GM23338 (cell line): ENCODE results near the gene ZDHHC18. TPM values are rescaled to one million over a fixed set of nuclear protein-coding genes. Genes with fewer than 3 reads are reported as not detected.

Experiments
- ATAC-seq: fragments of 200-7000 bp; cut with Tn5 transposase; 3 replicates; pipeline ENCODE4 v1.9.1; 2020
- DNase-seq: peaks from one replicate; pipeline ENCODE4 v3.0.0-alpha.2; 2015; ENCODE audit warnings: low spot score
- H2AFZ ChIP-seq: fragments of 200-600 bp; sonication (generic); 2 replicates; pipeline ENCODE4 v1.8.0; 2016; ENCODE audit warnings: antibody characterized with exemption, mild to moderate bottlenecking, moderate library complexity
- H3F3A ChIP-seq: fragments of 200-600 bp; sonication (generic); replicated peaks from 2 replicates; pipeline ENCODE4 v1.8.0; 2017; ENCODE audit warnings: antibody characterized with exemption, mixed run types, low read depth
- H3K27ac ChIP-seq: fragments of 200-600 bp; sonication (generic); 2 replicates; pipeline ENCODE4 v1.6.1; 2016; ENCODE audit warnings: low read depth
- H3K27me3 ChIP-seq: fragments of 200-600 bp; sonication (generic); 2 replicates; pipeline ENCODE4 v1.8.0; 2016; ENCODE audit warnings: mild to moderate bottlenecking, mixed run types, moderate library complexity; ENCODE audit not compliant: insufficient read depth
- H3K36me3 ChIP-seq: fragments of 200-600 bp; sonication (generic); 2 replicates; pipeline ENCODE4 v1.8.0; 2016; ENCODE audit warnings: mild to moderate bottlenecking; ENCODE audit not compliant: insufficient read depth
- H3K4me1 ChIP-seq: fragments of 200-600 bp; sonication (generic); 2 replicates; pipeline ENCODE4 v1.8.0; 2016; ENCODE audit warnings: mild to moderate bottlenecking, moderate library complexity; ENCODE audit not compliant: insufficient read depth
- H3K4me2 ChIP-seq: fragments of 200-600 bp; sonication (generic); 2 replicates; pipeline ENCODE4 v1.7.1; 2017; ENCODE audit warnings: mixed run types
- H3K4me3 ChIP-seq: fragments of 200-600 bp; sonication (generic); 2 replicates; pipeline ENCODE4 v1.6.1; 2016; ENCODE audit warnings: mixed run types
- H3K79me2 ChIP-seq: fragments of 200-600 bp; sonication (generic); replicated peaks from 2 replicates; pipeline ENCODE4 v1.8.0; 2017; ENCODE audit warnings: mild to moderate bottlenecking; ENCODE audit not compliant: insufficient read depth
- H3K9me2 ChIP-seq: fragments of 200-600 bp; sonication (generic); 2 replicates; pipeline ENCODE4 v1.8.0; 2017; ENCODE audit not compliant: insufficient read depth
- H4K20me1 ChIP-seq: fragments of 200-600 bp; sonication (generic); replicated peaks from 2 replicates; pipeline ENCODE4 v1.8.0; 2017; ENCODE audit warnings: mild to moderate bottlenecking; ENCODE audit not compliant: insufficient read depth
- H3K27ac Mint-ChIP-seq: 2 replicates; pipeline ENCODE4 v1.8.0; 2020; ENCODE audit warnings: inconsistent platforms, mild to moderate bottlenecking, moderate library complexity, mixed read lengths
- H3K27me3 Mint-ChIP-seq: 3 replicates; pipeline ENCODE4 v1.8.0; 2022; ENCODE audit warnings: low read depth, mild to moderate bottlenecking, moderate library complexity, mixed read lengths, inconsistent platforms; ENCODE audit not compliant: insufficient read depth, poor library complexity
- H3K36me3 Mint-ChIP-seq: 3 replicates; pipeline ENCODE4 v1.8.0; 2021; ENCODE audit warnings: low read depth, mild to moderate bottlenecking, inconsistent platforms, moderate library complexity, mixed read lengths
- H3K4me1 Mint-ChIP-seq: 3 replicates; pipeline ENCODE4 v1.8.0; 2020; ENCODE audit warnings: mild to moderate bottlenecking, inconsistent platforms, mixed read lengths
- H3K4me3 Mint-ChIP-seq: 3 replicates; pipeline ENCODE4 v1.8.0; 2021; ENCODE audit warnings: moderate library complexity, mild to moderate bottlenecking, inconsistent platforms, mixed read lengths
- H3K9me3 Mint-ChIP-seq: 3 replicates; pipeline ENCODE4 v1.8.0; 2020; ENCODE audit warnings: moderate library complexity, mild to moderate bottlenecking, inconsistent platforms, mixed read lengths
- CREB1 ChIP-seq: fragments of 250-450 bp; sonication (Bioruptor Pico); IDR thresholded peaks from 2 replicates; pipeline ENCODE4 v1.5.0; 2020; ENCODE audit warnings: low read depth, mild to moderate bottlenecking, moderate library complexity
- ETS1 ChIP-seq: IDR thresholded peaks from 2 replicates; pipeline ENCODE4 v1.6.1; 2016; ENCODE audit warnings: antibody characterized with exemption
- EZH2 ChIP-seq: fragments of 200-600 bp; sonication (generic); IDR thresholded peaks from one replicate; pipeline ENCODE4 v1.8.0; 2017; ENCODE audit warnings: antibody characterized with exemption, mild to moderate bottlenecking, low read depth; ENCODE audit not compliant: unreplicated experiment
- EZH2phosphoT487 ChIP-seq: fragments of 200-600 bp; sonication (generic); IDR thresholded peaks from one replicate; pipeline ENCODE4 v1.8.1; 2018; ENCODE audit warnings: antibody characterized with exemption; ENCODE audit not compliant: unreplicated experiment
- JUNB ChIP-seq: IDR thresholded peaks from one replicate; pipeline ENCODE4 v1.6.1; 2016; ENCODE audit warnings: antibody characterized with exemption; ENCODE audit not compliant: unreplicated experiment
- NANOG ChIP-seq: IDR thresholded peaks from 2 replicates; pipeline ENCODE4 v1.6.1; 2016; ENCODE audit warnings: antibody characterized with exemption, borderline replicate concordance
- POLR2AphosphoS5 ChIP-seq: IDR thresholded peaks from 2 replicates; pipeline ENCODE4 v1.6.1; 2016; ENCODE audit warnings: antibody characterized with exemption, low read depth
- STAT1 ChIP-seq: IDR thresholded peaks from one replicate; pipeline ENCODE4 v1.6.1; 2016; ENCODE audit warnings: antibody characterized with exemption; ENCODE audit not compliant: unreplicated experiment
- ZNF114 ChIP-seq: fragments of 250-450 bp; sonication (Bioruptor Pico); IDR thresholded peaks from 2 replicates; pipeline ENCODE4 v1.5.0; 2020; ENCODE audit warnings: mild to moderate bottlenecking, moderate library complexity
- ZNF331 ChIP-seq: fragments of 250-450 bp; sonication (Bioruptor Pico); IDR thresholded peaks from 2 replicates; pipeline ENCODE4 v1.5.0; 2020; ENCODE audit warnings: low read depth, mild to moderate bottlenecking, moderate library complexity
- polyA plus RNA-seq: library from polyadenylated mRNA; unstranded; fragments of >200 nt; fragmentation: Nextera tagmentation; extraction: Ambion mirVana; gene quantifications from 2 replicates; pipeline ENCODE4 v1.2.1, GENCODE V29; 2016
- total RNA-seq: library from RNA; depleted of rRNA; stranded (reverse); fragments of >200 nt; shearing (Covaris generic); gene quantifications from 2 replicates; pipeline ENCODE4 v1.2.3, GENCODE V29; 2014
- TF ChIP-seq, protein P1 (sequence below): fragments of 250-450 bp; sonication (Bioruptor Pico); IDR thresholded peaks from 2 replicates; pipeline ENCODE4 v1.5.0; 2020; ENCODE audit warnings: mild to moderate bottlenecking, moderate library complexity
- TF ChIP-seq, protein P2 (sequence below), 2 experiments: fragments of 200-600 bp in 1 of 2; sonication (generic) in 1 of 2; conservative IDR thresholded peaks; 2 replicates each; pipeline versions ENCODE4 v1.5.1 to v1.6.1; 2016 to 2017; ENCODE audit warnings: antibody characterized with exemption in 2 of 2, low read depth in 2 of 2, mild to moderate bottlenecking in 2 of 2, moderate library complexity in 1 of 2
- TF ChIP-seq, protein P3 (sequence below): IDR thresholded peaks from one replicate; pipeline ENCODE4 v1.6.1; 2018; ENCODE audit warnings: antibody characterized with exemption; ENCODE audit not compliant: unreplicated experiment

Gene ZDHHC18
- total and polyA plus RNA-seq, 2 experiments from 2014 or later = 6.3 to 26.8 TPM

DNA sequence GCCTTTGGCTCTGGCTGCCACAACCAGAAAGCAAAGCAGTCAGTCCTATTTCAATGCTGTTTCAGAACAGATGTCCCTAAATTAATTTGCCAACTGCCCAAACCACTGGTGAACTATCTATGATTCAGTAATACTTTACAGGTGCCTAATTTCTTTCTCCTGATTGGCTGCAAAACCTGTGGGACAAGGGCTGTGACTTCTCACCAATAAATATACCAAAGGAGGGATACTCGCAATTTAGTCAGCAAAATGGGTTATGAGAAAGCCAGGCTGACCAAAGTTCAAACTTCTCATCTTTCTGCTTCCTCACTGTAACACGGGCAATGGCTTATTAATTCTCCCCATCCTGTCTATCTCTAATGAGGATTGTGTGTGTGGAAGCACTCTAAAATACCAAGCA lies 50.8 kb downstream of the ZDHHC18 start (continued):
- TF ChIP-seq NANOG (no peak), CREB1 (CRISPR knock-in tag) (no peak)

GRCh38 chr1:26879793-26880192 lies 53.3 kb downstream of the ZDHHC18 start:
- Histone ChIP-seq H3K4me1 (peaks cover 4% of the 10 kb centered on the region; the same call in 1 of the 2 replicates), H3F3A (peaks cover 12% of the 10 kb centered on the region; the same call in 1 of the 2 replicates), H3K4me2 (no peak overlapping the region), H2AFZ (no peak overlapping the region), H4K20me1 (no peaks in the 10 kb centered on the region; the same call in none of the 2 replicates), H3K36me3 (peaks cover 22% of the 10 kb centered on the region), H3K79me2 (no peaks in the 10 kb centered on the region), H3K9me2 (no peaks in the 10 kb centered on the region), H3K27me3 (no peaks in the 10 kb centered on the region), H3K4me3 (no peak overlapping the region), H3K27ac (no peak overlapping the region)
- peaks cover 46% of the 10 kb centered on the region for H3K36me3 Mint-ChIP-seq
- no peak overlapping the region for H3K4me3 Mint-ChIP-seq
- no peaks in the 10 kb centered on the region for H3K9me3 Mint-ChIP-seq
- no peaks in the 10 kb centered on the region; the same call in 2 of the 3 replicates for H3K4me1 Mint-ChIP-seq
- ATAC-seq (no peak), DNase-seq (no peak)
- TF ChIP-seq POLR2AphosphoS5 = no peak
- TF ChIP-seq CREB1 (CRISPR knock-in tag) = no peak
- no peak for TF ChIP-seq ETS1
- no peak for TF ChIP-seq NANOG
- TF ChIP-seq EZH2 = no peak
- TF ChIP-seq STAT1 = no peak
- TF ChIP-seq ZNF331 (CRISPR knock-in tag) = no peak
- TF ChIP-seq, protein P1, sequence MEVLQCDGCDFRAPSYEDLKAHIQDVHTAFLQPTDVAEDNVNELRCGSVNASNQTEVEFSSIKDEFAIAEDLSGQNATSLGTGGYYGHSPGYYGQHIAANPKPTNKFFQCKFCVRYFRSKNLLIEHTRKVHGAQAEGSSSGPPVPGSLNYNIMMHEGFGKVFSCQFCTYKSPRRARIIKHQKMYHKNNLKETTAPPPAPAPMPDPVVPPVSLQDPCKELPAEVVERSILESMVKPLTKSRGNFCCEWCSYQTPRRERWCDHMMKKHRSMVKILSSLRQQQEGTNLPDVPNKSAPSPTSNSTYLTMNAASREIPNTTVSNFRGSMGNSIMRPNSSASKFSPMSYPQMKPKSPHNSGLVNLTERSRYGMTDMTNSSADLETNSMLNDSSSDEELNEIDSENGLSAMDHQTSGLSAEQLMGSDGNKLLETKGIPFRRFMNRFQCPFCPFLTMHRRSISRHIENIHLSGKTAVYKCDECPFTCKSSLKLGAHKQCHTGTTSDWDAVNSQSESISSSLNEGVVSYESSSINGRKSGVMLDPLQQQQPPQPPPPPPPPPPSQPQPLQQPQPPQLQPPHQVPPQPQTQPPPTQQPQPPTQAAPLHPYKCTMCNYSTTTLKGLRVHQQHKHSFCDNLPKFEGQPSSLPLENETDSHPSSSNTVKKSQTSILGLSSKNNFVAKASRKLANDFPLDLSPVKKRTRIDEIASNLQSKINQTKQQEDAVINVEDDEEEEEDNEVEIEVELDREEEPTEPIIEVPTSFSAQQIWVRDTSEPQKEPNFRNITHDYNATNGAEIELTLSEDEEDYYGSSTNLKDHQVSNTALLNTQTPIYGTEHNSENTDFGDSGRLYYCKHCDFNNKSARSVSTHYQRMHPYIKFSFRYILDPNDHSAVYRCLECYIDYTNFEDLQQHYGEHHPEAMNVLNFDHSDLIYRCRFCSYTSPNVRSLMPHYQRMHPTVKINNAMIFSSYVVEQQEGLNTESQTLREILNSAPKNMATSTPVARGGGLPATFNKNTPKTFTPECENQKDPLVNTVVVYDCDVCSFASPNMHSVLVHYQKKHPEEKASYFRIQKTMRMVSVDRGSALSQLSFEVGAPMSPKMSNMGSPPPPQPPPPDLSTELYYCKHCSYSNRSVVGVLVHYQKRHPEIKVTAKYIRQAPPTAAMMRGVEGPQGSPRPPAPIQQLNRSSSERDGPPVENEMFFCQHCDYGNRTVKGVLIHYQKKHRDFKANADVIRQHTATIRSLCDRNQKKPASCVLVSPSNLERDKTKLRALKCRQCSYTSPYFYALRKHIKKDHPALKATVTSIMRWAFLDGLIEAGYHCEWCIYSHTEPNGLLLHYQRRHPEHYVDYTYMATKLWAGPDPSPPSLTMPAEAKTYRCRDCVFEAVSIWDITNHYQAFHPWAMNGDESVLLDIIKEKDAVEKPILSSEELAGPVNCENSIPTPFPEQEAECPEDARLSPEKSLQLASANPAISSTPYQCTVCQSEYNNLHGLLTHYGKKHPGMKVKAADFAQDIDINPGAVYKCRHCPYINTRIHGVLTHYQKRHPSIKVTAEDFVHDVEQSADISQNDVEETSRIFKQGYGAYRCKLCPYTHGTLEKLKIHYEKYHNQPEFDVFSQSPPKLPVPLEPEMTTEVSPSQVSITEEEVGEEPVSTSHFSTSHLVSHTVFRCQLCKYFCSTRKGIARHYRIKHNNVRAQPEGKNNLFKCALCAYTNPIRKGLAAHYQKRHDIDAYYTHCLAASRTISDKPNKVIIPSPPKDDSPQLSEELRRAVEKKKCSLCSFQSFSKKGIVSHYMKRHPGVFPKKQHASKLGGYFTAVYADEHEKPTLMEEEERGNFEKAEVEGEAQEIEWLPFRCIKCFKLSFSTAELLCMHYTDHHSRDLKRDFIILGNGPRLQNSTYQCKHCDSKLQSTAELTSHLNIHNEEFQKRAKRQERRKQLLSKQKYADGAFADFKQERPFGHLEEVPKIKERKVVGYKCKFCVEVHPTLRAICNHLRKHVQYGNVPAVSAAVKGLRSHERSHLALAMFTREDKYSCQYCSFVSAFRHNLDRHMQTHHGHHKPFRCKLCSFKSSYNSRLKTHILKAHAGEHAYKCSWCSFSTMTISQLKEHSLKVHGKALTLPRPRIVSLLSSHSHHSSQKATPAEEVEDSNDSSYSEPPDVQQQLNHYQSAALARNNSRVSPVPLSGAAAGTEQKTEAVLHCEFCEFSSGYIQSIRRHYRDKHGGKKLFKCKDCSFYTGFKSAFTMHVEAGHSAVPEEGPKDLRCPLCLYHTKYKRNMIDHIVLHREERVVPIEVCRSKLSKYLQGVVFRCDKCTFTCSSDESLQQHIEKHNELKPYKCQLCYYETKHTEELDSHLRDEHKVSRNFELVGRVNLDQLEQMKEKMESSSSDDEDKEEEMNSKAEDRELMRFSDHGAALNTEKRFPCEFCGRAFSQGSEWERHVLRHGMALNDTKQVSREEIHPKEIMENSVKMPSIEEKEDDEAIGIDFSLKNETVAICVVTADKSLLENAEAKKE (CRISPR knock-in tag) = no peak
- TF ChIP-seq, protein P2, sequence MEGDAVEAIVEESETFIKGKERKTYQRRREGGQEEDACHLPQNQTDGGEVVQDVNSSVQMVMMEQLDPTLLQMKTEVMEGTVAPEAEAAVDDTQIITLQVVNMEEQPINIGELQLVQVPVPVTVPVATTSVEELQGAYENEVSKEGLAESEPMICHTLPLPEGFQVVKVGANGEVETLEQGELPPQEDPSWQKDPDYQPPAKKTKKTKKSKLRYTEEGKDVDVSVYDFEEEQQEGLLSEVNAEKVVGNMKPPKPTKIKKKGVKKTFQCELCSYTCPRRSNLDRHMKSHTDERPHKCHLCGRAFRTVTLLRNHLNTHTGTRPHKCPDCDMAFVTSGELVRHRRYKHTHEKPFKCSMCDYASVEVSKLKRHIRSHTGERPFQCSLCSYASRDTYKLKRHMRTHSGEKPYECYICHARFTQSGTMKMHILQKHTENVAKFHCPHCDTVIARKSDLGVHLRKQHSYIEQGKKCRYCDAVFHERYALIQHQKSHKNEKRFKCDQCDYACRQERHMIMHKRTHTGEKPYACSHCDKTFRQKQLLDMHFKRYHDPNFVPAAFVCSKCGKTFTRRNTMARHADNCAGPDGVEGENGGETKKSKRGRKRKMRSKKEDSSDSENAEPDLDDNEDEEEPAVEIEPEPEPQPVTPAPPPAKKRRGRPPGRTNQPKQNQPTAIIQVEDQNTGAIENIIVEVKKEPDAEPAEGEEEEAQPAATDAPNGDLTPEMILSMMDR (conservative IDR thresholded peaks at IDR 0.05; ENCODE audit: low read depth in 2 of 2) = no peak
- TF ChIP-seq EZH2phosphoT487 = no peak
- TF ChIP-seq, protein P3, sequence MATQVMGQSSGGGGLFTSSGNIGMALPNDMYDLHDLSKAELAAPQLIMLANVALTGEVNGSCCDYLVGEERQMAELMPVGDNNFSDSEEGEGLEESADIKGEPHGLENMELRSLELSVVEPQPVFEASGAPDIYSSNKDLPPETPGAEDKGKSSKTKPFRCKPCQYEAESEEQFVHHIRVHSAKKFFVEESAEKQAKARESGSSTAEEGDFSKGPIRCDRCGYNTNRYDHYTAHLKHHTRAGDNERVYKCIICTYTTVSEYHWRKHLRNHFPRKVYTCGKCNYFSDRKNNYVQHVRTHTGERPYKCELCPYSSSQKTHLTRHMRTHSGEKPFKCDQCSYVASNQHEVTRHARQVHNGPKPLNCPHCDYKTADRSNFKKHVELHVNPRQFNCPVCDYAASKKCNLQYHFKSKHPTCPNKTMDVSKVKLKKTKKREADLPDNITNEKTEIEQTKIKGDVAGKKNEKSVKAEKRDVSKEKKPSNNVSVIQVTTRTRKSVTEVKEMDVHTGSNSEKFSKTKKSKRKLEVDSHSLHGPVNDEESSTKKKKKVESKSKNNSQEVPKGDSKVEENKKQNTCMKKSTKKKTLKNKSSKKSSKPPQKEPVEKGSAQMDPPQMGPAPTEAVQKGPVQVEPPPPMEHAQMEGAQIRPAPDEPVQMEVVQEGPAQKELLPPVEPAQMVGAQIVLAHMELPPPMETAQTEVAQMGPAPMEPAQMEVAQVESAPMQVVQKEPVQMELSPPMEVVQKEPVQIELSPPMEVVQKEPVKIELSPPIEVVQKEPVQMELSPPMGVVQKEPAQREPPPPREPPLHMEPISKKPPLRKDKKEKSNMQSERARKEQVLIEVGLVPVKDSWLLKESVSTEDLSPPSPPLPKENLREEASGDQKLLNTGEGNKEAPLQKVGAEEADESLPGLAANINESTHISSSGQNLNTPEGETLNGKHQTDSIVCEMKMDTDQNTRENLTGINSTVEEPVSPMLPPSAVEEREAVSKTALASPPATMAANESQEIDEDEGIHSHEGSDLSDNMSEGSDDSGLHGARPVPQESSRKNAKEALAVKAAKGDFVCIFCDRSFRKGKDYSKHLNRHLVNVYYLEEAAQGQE = no peak
- TF ChIP-seq ZNF114 (CRISPR knock-in tag) = no peak
- no peak for TF ChIP-seq JUNB
- peaks cover 2% of the 10 kb centered on the region for H3K27me3 Mint-ChIP-seq
- no peak overlapping the region for H3K27ac Mint-ChIP-seq
